Endothelial cell of umbilical vein (primary cell): ENCODE results near the gene CDC42BPB. TPM values are rescaled to one million over a fixed set of nuclear protein-coding genes. Genes with fewer than 3 reads are reported as not detected.

Experiments used
- BruUV-seq: library from RNA; stranded (reverse); fragments of 400-500 nt; replicated peaks from 2 replicates; lab custom pipeline; 2021; lab: Mats Ljungman, UMichigan
- CTCF ChIA-PET: fragments of 300-600, 350-600 bp; sonication (Branson Sonifier 250); formaldehyde crosslinking; loops from one replicate; lab custom pipeline; 2021; ENCODE audit warnings: antibody characterized with exemption, inconsistent platforms; lab: Charles Lee
- POLR2A ChIA-PET: fragments of 300-600, 350-600 bp; sonication (Branson Sonifier 250); formaldehyde crosslinking; loops from one replicate; lab custom pipeline; 2021; ENCODE audit warnings: antibody characterized with exemption, inconsistent platforms; lab: Charles Lee
- DNase-seq: peaks from one replicate; pipeline ENCODE4 v3.0.0-alpha.2; 2011; ENCODE audit warnings: low read depth, low spot score
- FAIRE-seq: peaks from 2 replicates; lab custom pipeline; 2011; peaks lifted over from hg19 to GRCh38; lab: Jason Lieb, UNC
- H2AFZ ChIP-seq: 2 replicates; pipeline ENCODE4 v1.6.0; 2012; ENCODE audit warnings: low read depth, low read length, control low read depth, inconsistent platforms
- H3K27ac ChIP-seq: 2 replicates; pipeline ENCODE4 v1.5.1; 2011; ENCODE audit warnings: low read depth, mild to moderate bottlenecking, control low read depth, low read length, moderate library complexity; ENCODE audit not compliant: insufficient read depth
- H3K27me3 ChIP-seq, 2 experiments: 2 replicates each; pipeline versions ENCODE4 v1.6.0 to v1.6.1; 2011; ENCODE audit warnings: low read length in 2 of 2, mixed read lengths in 1 of 2; ENCODE audit not compliant: control insufficient read depth in 2 of 2, insufficient read depth in 2 of 2
- H3K36me3 ChIP-seq, 2 experiments: 2 replicates in 1 of 2; 3 replicates in 1 of 2; pipeline ENCODE4 v1.5.1; 2011; ENCODE audit warnings: low read length in 2 of 2, mild to moderate bottlenecking in 1 of 2, moderate library complexity in 1 of 2; ENCODE audit not compliant: control insufficient read depth in 2 of 2, insufficient read depth in 2 of 2; ENCODE audit errors: extremely low read depth in 1 of 2
- H3K4me1 ChIP-seq: 3 replicates; pipeline ENCODE4 v1.5.1; 2011; ENCODE audit warnings: mild to moderate bottlenecking, low read length; ENCODE audit not compliant: control insufficient read depth, insufficient read depth; ENCODE audit errors: extremely low read depth
- H3K4me2 ChIP-seq: 2 replicates; pipeline ENCODE4 v1.6.1; 2011; ENCODE audit warnings: low read length, control low read depth, mixed read lengths; ENCODE audit not compliant: insufficient read depth
- H3K4me3 ChIP-seq, 3 experiments: fragments of 200-600 bp in 1 of 3; sonication (generic), shearing (Covaris generic) in 1 of 3; replicated peaks in 1 of 3; 2 replicates each; pipeline ENCODE4 v1.5.1; 2011 to 2016; ENCODE audit warnings: control low read depth in 3 of 3, low read length in 3 of 3, mild to moderate bottlenecking in 2 of 3, inconsistent platforms in 1 of 3, low read depth in 1 of 3, moderate library complexity in 1 of 3; ENCODE audit not compliant: insufficient read depth in 1 of 3
- H3K79me2 ChIP-seq: 2 replicates; pipeline ENCODE4 v1.6.0; 2012; ENCODE audit warnings: low read length, inconsistent platforms; ENCODE audit not compliant: control insufficient read depth, insufficient read depth
- H3K9ac ChIP-seq: replicated peaks from 2 replicates; pipeline ENCODE3; 2011; ENCODE audit warnings: low read length, control low read depth; ENCODE audit not compliant: insufficient read depth; ENCODE audit errors: extremely low read depth
- H3K9me1 ChIP-seq: replicated peaks from 3 replicates; pipeline ENCODE4 v1.6.0; 2011; ENCODE audit warnings: mild to moderate bottlenecking, low read length; ENCODE audit not compliant: control insufficient read depth, insufficient read depth; ENCODE audit errors: extremely low read depth
- H3K9me3 ChIP-seq: replicated peaks from 2 replicates; pipeline ENCODE4 v1.5.1; 2012; ENCODE audit warnings: low read length, inconsistent platforms; ENCODE audit not compliant: control insufficient read depth, insufficient read depth
- H4K20me1 ChIP-seq: replicated peaks from 2 replicates; pipeline ENCODE3; 2011; ENCODE audit warnings: mild to moderate bottlenecking, low read length; ENCODE audit not compliant: control insufficient read depth, insufficient read depth; ENCODE audit errors: extremely low read depth
- CTCF ChIP-seq, 2 donors: IDR thresholded peaks; 1 replicate in 1 of 2; 2 replicates in 1 of 2; pipeline ENCODE4 v1.5.1; 2011; ENCODE audit warnings: low read length in 2 of 2, mild to moderate bottlenecking in 2 of 2, moderate library complexity in 2 of 2, control low read depth in 1 of 2, inconsistent platforms in 1 of 2, low read depth in 1 of 2; ENCODE audit not compliant: insufficient read depth in 1 of 2; ENCODE audit errors: extremely low read depth in 1 of 2
- EZH2 ChIP-seq: IDR thresholded peaks from 2 replicates; pipeline ENCODE4 v1.6.1; 2012; ENCODE audit warnings: borderline replicate concordance, low read depth, mild to moderate bottlenecking, moderate library complexity, low read length, inconsistent platforms; ENCODE audit not compliant: severe bottlenecking
- FOS ChIP-seq: IDR thresholded peaks from 2 replicates; pipeline ENCODE4 v1.6.1; 2011; ENCODE audit warnings: mild to moderate bottlenecking, low read length, moderate library complexity, borderline replicate concordance; ENCODE audit not compliant: insufficient read depth
- GATA2 ChIP-seq: IDR thresholded peaks from 2 replicates; pipeline ENCODE4 v1.7.0; 2011; ENCODE audit warnings: low read depth, mild to moderate bottlenecking, moderate library complexity, mixed read lengths, low read length; ENCODE audit not compliant: insufficient read length, insufficient read depth
- JUN ChIP-seq: IDR thresholded peaks from 2 replicates; pipeline ENCODE4 v1.6.1; 2011; ENCODE audit warnings: borderline replicate concordance, low read depth; ENCODE audit not compliant: insufficient read length, insufficient read depth
- MAX ChIP-seq: IDR thresholded peaks from 2 replicates; pipeline ENCODE4 v1.6.1; 2011; ENCODE audit not compliant: insufficient read depth, insufficient read length
- MYC ChIP-seq: IDR thresholded peaks from one replicate; pipeline ENCODE4 v1.6.1; 2011; ENCODE audit warnings: mild to moderate bottlenecking, low read depth, low read length
- POLR2A ChIP-seq: IDR thresholded peaks from 2 replicates; pipeline ENCODE4 v1.6.1; 2012; ENCODE audit warnings: low read depth, mild to moderate bottlenecking, control low read depth, low read length
- POLR2AphosphoS5 ChIP-seq: IDR thresholded peaks from 2 replicates; pipeline ENCODE4 v1.6.1; 2012; ENCODE audit warnings: low read depth, mild to moderate bottlenecking, control low read depth, low read length, moderate library complexity; ENCODE audit not compliant: insufficient read depth
- dilution Hi-C: fragments of 300-500 bp; cut with MboI; formaldehyde crosslinking; loops from one replicate; pipeline ENCODE4 v1.15.0; 2019; ENCODE audit warnings: low sequenced_read_pairs; ENCODE audit not compliant: extremely low pct_ligation_motif_present
- intact Hi-C: fragments of 100-400 bp; cut with micrococcal nuclease; formaldehyde crosslinking; loops from one replicate; pipeline ENCODE4 v1.10.0; 2022
- polyA plus RNA-seq, 4 experiments: library from polyadenylated mRNA; depleted of rRNA in 3 of 4; stranded (reverse) in 3 of 4; unstranded in 1 of 4; fragments of >200 nt; gene quantifications; 2 replicates each; pipeline versions ENCODE4 v1.2.1 to v1.2.3, GENCODE V29; 2011 to 2012; ENCODE audit warnings: missing spikeins in 1 of 4
- total RNA-seq: library from RNA; stranded (reverse); gene quantifications from 2 replicates; pipeline ENCODE4 v1.2.3, GENCODE V29; 2021

Gene CDC42BPB
- total and polyA plus RNA-seq, 2 donors (not counting 3 experiments of a cell fraction or from before 2014, with no cell fraction given) = 82.6 to 131 TPM

- no TSS peak for BruUV-seq
- peak overlapping the region; percentile 68 for H3K27ac ChIP-seq
- no peak overlapping the region for H3K4me3 ChIP-seq
- peaks cover 44% of the 10 kb centered on the region for H3K4me1 ChIP-seq
- H3K36me3 ChIP-seq = peaks cover 0 to 4% of the 10 kb centered on the region in 2 experiments
- intact Hi-C loops = no loop called here
- TF ChIP-seq POLR2A = no peak
- H4K20me1 ChIP-seq = no peaks in the 10 kb centered on the region
- FAIRE-seq (no peak), DNase-seq (no peak)
- no peaks in the 10 kb centered on the region for H3K9me3 ChIP-seq
- ChIA-PET CTCF (interaction anchor here (1.0 kb wide), 2 partner anchors 37 to 95 kb away, joined by 3 read pairs; no protein-coding TSS in a partner anchor), POLR2A (interaction anchor here (1.1 kb wide), 1 partner anchor 14 kb away, joined by 3 read pairs; no protein-coding TSS in a partner anchor)
- dilution Hi-C loops = no loop called here
- H3K27me3 ChIP-seq = no peaks in the 10 kb centered on the region
- no peak overlapping the region for H3K4me2 ChIP-seq
- H2AFZ ChIP-seq = no peak overlapping the region
- no peaks in the 10 kb centered on the region for H3K9me1 ChIP-seq
- no peak overlapping the region for H3K9ac ChIP-seq
- H3K79me2 ChIP-seq = peaks cover 63% of the 10 kb centered on the region
Observed at GRCh38 chr14:103009559-103009958, 47.8 kb downstream of the CDC42BPB start.

GRCh38 chr14:103008768-103009357, 48.5 kb downstream of the CDC42BPB start:
- no peak overlapping the region for H2AFZ ChIP-seq
- H3K9ac ChIP-seq = no peak overlapping the region
- peak overlapping the region; percentile 68 for H3K27ac ChIP-seq
- H3K9me1 ChIP-seq = no peaks in the 10 kb centered on the region
- FAIRE-seq (peak; percentile 75), DNase-seq (peak; percentile 53)
- intact Hi-C loops (no loop called here), dilution Hi-C loops (no loop called here)
- H3K4me2 ChIP-seq = no peak overlapping the region
- peaks cover 0 to 7% of the 10 kb centered on the region in 2 experiments for H3K36me3 ChIP-seq
- CTCF ChIA-PET = interaction anchor here (1.0 kb wide), 2 partner anchors 36 to 96 kb away, joined by 3 read pairs; no protein-coding TSS in a partner anchor
- BruUV-seq = no TSS peak
- POLR2A ChIA-PET = interaction anchor here (1.1 kb wide), 1 partner anchor 15 kb away, joined by 3 read pairs; no protein-coding TSS in a partner anchor
- H3K4me3 ChIP-seq = no peak overlapping the region
- no peaks in the 10 kb centered on the region for H4K20me1 ChIP-seq
- H3K9me3 ChIP-seq = no peaks in the 10 kb centered on the region
- H3K27me3 ChIP-seq = no peaks in the 10 kb centered on the region
- H3K79me2 ChIP-seq = peaks cover 62% of the 10 kb centered on the region
- peaks cover 40% of the 10 kb centered on the region for H3K4me1 ChIP-seq
- no peak for TF ChIP-seq MYC
- no peak for TF ChIP-seq POLR2AphosphoS5
- no peak for TF ChIP-seq CTCF (IDR thresholded peaks at IDR 0.05; ENCODE audit: extremely low read depth in 1 of 2, insufficient read depth in 1 of 2, low read depth in 1 of 2, low read length in 2 of 2)
- no peak for TF ChIP-seq MAX
- TF ChIP-seq FOS = no peak
- TF ChIP-seq POLR2A = no peak
- TF ChIP-seq EZH2 = no peak
- TF ChIP-seq JUN = no peak
- TF ChIP-seq GATA2 = no peak
